ENCODE data around the gene POLL.
A peak's percentile ranks its signal among the peaks of the same experiment; 100 is the strongest.

Gene POLL

DNA sequence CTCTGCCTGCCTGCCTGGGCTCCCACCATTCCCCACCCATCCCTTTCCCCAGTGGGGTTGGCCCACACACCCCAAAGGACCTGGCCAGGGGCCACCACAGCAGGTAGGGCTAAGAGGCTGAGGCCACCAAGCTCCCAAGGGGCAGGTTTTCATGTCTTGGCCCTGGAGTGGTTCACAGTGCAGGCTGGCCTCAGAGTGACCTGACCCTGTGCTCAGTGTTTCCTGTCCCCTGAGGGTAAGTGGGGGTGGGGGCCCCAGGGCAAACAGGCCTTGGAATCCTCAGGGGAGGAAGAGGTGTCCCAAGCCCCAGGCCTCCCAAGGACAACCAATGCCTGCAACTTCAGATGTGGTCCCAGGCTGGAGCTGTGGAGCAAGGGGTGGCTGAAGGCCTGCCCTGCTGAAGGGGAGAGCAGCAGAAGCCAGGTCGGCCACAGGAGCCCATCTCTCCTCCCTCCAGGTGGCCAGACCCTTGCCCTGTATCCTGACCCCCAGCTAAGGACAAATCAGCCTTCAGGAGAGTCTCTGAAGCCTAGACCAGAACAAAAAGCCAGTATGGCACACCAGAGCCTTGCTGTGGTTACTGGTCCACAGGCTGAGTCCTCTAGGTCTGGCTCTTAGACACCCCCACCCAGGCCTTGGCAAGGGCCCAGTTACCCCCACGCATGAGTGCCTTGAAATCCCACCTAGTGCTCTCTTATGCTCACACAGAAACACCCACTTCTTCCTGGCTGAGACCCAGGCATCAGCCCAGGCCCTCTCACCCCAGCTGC lies 27.6 kb downstream of the POLL start:
- H3K4me3 ChIP-seq (ENCODE audit: low read depth, low read length), result no peak overlapping the region
- no peaks in the 10 kb centered on the region for H3K36me3 ChIP-seq
- H3K9me3 ChIP-seq, result no peaks in the 10 kb centered on the region
- peaks cover 33% of the 10 kb centered on the region for H3K4me1 ChIP-seq
- TF ChIP-seq, protein P1, sequence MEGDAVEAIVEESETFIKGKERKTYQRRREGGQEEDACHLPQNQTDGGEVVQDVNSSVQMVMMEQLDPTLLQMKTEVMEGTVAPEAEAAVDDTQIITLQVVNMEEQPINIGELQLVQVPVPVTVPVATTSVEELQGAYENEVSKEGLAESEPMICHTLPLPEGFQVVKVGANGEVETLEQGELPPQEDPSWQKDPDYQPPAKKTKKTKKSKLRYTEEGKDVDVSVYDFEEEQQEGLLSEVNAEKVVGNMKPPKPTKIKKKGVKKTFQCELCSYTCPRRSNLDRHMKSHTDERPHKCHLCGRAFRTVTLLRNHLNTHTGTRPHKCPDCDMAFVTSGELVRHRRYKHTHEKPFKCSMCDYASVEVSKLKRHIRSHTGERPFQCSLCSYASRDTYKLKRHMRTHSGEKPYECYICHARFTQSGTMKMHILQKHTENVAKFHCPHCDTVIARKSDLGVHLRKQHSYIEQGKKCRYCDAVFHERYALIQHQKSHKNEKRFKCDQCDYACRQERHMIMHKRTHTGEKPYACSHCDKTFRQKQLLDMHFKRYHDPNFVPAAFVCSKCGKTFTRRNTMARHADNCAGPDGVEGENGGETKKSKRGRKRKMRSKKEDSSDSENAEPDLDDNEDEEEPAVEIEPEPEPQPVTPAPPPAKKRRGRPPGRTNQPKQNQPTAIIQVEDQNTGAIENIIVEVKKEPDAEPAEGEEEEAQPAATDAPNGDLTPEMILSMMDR (IDR thresholded peaks at IDR 0.05; ENCODE audit: low read depth, low read length), result no peak
- DNase-seq, result peak; percentile 38
- no peaks in the 10 kb centered on the region for H3K27me3 ChIP-seq

DNA sequence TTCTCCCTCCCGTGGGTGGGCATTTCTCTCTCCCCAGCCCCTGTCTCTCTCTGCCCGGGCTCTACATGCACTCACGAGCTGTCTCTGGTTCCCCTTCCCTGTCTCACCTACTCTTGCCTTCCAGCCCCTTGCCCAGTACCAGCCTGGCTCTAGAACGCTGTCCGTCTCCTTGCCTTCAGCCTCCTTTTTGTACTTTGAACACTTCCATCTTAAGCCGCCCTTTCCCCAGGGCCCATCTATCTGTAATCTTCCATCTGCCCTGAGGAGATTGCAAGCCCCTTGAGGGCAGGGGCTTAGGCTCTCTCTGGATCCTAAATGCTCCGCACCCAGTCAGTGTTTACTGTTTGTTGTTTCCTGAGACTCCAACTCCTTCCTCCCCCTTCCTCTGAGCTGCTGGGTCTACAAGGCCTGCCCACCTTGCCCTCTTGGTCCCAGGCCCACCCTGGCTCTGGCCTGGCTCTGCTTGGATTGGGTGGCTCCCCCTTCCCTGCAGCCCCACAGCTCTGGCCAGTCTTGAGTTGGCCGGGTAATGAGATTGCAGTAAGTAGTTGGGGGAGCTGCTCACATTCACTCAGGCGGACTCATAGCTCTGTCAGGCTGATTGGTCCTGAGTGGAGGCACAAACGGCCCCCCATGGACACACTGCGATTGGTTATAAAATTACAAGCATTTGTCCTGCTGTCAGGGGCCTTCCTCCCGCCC lies 28.3 kb downstream of the POLL start:
- no peaks in the 10 kb centered on the region for H3K9me3 ChIP-seq
- no peak for DNase-seq
- H3K27me3 ChIP-seq, result no peaks in the 10 kb centered on the region
- no peaks in the 10 kb centered on the region for H3K36me3 ChIP-seq
- peaks cover 33% of the 10 kb centered on the region for H3K4me1 ChIP-seq
- TF ChIP-seq, protein P1 (IDR thresholded peaks at IDR 0.05; ENCODE audit: low read depth, low read length), result no peak
- H3K4me3 ChIP-seq (ENCODE audit: low read depth, low read length), result no peak overlapping the region

DNA sequence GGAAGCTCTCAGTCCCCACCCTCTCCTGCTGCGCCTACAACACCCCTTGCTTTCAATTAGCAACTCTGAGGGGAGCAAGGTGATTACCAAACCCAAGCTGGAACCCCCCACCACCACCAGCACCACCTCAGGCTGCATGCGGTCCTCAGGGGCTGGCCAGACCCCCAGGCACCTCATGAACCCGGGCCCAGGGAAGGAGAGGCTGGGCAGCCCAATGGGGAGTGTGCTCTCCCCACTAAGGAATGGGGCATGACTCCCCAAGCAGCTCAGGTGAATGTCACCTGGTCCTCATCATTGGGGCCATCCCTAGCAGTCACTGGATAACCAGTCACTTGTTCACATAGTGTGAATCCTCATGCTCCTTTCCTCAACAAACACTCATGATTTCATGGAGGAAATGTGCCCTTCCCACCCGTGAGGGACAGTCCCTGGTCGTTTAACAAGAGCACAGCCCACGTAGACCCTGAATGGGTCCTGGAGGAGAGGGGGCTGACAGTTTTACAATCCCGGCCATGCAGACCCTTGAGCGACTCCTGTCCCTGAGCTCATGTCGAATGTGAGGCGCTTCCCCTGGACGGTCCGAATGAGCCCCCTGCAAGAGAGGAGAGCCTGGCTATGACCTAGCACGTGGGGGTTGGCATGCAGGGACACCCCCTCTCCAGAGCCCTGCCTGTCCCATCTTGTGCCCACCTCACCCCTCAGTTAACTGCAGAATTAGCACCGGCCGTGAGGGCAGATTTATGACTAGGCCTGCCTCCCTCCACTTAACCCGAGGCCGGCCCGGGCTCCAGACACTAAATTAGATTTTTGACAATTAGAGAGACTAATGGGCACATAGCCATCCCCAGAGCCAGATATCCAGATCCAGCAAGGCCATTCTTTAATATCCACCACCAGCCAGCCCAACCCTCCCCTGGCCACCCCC lies 29.1 kb downstream of the POLL start:
- no peaks in the 10 kb centered on the region for H3K27me3 ChIP-seq
- TF ChIP-seq, protein P1 (IDR thresholded peaks at IDR 0.05; ENCODE audit: low read depth, low read length), result no peak
- no peaks in the 10 kb centered on the region for H3K9me3 ChIP-seq
- H3K36me3 ChIP-seq, result no peaks in the 10 kb centered on the region
- DNase-seq, result peak; percentile 79
- H3K4me1 ChIP-seq, result peaks cover 33% of the 10 kb centered on the region
- H3K4me3 ChIP-seq (ENCODE audit: low read depth, low read length), result no peak overlapping the region

DNA sequence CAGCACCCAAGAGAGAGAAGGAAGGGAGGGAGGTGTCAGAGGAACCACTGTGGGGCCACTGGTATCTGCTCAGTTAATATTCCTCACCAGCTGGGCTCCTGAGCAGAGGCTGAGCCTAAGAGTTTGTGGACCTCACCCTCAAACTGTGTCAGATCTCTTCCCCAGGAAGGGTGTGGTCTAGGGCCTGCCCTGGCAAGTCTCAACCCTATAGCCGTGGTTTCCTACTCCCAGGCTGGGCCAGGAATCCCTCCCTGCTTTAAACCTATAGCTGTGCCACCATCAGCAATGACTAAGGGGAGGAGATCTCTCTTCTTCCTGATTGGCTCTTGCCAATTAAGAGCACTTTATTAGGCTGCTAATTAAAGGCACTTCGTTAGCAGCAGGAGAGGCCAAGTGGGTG lies 29.9 kb downstream of the POLL start:
- Histone ChIP-seq H3K9me3 (no peaks in the 10 kb centered on the region), H3K4me3 (ENCODE audit: low read depth, low read length) (no peak overlapping the region), H3K4me1 (peaks cover 33% of the 10 kb centered on the region), H3K27me3 (no peaks in the 10 kb centered on the region), H3K36me3 (no peaks in the 10 kb centered on the region)
- no peak for DNase-seq
- TF ChIP-seq, protein P1 (IDR thresholded peaks at IDR 0.05; ENCODE audit: low read depth, low read length), result no peak

DNA sequence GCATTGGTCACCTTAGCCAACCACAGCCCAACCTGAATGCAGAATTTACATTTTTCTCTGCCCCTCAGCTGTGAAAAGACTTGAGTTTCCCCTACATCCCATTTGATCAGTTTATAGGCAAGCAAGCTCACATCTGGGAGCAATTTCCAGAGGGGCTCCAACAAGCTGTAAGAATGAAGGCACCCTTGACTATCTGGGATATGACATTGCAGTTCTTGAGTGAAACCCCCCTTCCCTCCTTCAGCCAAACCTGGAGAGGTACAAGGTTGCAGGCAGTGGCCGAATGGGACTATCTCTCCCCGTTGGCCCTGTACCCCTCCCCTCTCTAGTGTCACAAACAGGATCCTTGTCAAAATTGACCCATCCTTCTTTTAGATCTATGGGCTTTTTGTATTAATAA lies 30.5 kb downstream of the POLL start:
- Histone ChIP-seq H3K9me3 (no peaks in the 10 kb centered on the region), H3K36me3 (no peaks in the 10 kb centered on the region), H3K4me3 (ENCODE audit: low read depth, low read length) (no peak overlapping the region), H3K27me3 (no peaks in the 10 kb centered on the region), H3K4me1 (peaks cover 33% of the 10 kb centered on the region)
- DNase-seq, result no peak
- TF ChIP-seq, protein P1 (IDR thresholded peaks at IDR 0.05; ENCODE audit: low read depth, low read length), result no peak
